OCI-M1 (cell line): Measurements from ENCODE around the gene DIP2A.
A peak's percentile ranks its signal among the peaks of the same experiment; 100 is the strongest.

ENCODE experiments used
- DNase-seq: peaks from one replicate; lab custom pipeline; 2025; lab: John Stamatoyannopoulos, UW

Gene DIP2A, protein sequence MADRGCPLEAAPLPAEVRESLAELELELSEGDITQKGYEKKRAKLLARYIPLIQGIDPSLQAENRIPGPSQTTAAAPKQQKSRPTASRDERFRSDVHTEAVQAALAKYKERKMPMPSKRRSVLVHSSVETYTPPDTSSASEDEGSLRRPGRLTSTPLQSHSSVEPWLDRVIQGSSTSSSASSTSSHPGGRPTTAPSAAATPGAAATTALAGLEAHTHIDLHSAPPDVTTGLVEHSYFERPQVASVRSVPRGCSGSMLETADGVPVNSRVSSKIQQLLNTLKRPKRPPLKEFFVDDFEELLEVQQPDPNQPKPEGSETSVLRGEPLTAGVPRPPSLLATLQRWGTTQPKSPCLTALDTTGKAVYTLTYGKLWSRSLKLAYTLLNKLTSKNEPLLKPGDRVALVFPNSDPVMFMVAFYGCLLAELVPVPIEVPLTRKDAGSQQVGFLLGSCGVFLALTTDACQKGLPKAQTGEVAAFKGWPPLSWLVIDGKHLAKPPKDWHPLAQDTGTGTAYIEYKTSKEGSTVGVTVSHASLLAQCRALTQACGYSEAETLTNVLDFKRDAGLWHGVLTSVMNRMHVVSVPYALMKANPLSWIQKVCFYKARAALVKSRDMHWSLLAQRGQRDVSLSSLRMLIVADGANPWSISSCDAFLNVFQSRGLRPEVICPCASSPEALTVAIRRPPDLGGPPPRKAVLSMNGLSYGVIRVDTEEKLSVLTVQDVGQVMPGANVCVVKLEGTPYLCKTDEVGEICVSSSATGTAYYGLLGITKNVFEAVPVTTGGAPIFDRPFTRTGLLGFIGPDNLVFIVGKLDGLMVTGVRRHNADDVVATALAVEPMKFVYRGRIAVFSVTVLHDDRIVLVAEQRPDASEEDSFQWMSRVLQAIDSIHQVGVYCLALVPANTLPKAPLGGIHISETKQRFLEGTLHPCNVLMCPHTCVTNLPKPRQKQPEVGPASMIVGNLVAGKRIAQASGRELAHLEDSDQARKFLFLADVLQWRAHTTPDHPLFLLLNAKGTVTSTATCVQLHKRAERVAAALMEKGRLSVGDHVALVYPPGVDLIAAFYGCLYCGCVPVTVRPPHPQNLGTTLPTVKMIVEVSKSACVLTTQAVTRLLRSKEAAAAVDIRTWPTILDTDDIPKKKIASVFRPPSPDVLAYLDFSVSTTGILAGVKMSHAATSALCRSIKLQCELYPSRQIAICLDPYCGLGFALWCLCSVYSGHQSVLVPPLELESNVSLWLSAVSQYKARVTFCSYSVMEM (N-terminal part only)

DNA sequence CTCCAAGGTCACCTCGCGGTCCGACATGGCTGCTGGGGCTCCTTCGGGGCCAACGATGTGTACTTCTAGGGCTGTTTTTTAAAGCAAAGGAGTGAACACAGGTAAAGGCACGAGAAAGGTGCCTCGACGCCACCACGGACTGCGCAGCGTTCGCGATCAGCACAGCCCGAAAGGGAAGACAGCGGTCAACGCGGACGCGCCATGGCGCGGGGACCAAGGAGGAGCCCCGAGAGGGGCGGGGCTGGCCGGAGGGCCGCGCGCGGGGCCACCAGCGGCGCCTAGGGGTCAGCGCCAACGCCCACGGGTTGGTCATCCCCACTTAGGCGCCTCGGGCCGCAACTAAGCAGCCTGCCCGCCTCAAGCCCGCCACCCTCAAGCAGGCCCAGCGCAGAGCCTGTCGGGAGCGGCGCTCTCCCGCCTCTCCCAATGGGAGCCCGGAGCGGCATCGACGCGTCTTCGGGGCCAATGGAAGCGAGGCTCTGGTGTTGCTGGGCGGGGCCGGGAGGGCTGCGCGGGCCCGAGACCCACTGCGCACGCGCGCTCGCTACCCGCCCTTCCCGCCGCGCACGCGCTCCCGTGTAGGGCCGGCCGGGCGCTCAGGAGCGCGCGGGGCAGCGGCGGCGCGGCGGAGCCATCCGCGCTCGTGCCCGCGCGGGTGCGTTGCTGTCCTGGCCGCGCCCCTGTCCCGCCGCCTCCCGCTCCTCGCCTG is at the start of gene DIP2A:
Gene DIP2A, plus strand, starts transcription at position 577 of the 709 bp plus-strand sequence. CDS start 241 bp downstream, outside the sequence.
- peak; percentile 100 for DNase-seq

DNA sequence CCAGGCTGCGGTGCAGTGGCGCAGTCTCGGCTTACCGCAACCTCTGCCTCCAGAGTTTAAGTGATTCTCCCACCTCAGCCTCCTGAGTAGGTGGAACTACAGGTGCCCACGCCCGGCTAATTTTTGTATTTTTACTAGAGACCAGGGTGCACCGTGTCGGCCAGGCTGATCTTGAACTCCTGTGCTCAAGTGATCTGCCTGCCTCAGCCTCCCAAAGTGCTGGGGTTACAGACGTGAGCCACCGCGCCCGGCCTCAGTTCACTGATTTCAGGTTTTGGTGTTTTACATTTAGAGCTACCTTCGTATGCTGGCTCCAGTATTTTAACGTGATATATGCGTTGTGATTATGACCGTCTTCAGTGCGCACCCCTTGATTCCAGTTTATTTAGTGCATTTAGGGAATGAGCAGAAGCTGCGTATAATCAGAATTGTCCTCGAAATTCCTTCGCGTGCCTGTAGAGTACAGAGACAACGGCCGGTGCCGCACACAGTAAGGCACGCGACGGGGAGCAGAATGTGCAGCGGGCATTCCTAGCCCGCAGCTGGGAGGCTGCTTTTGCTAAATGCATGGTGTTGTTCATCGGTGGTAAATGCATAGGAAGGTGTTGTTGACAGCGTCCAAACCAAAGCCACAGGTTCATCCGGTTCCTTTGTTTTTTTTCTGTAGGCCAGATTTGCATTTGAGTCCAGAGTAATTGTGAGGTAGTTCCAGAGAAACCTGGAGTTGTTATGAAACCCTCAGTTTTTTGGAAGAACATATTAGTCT is 48.9 kb upstream of the DIP2A start:
- DNase-seq: no peak

DNA sequence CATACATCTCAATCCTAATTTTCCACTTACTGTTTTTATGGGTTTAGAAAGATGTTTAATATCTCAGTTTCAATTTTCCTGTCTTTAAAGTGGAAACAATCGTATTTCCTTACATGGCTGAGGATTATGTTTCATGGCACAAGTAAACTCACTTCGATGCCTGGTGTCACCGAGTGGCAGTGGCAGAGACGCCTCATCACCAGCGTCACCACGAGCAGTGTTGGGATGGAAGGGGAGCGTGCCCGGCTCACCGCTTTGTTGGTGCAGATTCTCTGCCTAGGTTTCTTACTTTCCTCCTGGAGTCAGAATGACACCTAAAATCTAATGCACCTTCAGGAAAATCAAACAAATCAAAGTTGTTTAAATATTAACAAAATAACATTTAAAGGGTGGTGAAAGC is 48.2 kb upstream of the DIP2A start:
- no peak for DNase-seq

DNA sequence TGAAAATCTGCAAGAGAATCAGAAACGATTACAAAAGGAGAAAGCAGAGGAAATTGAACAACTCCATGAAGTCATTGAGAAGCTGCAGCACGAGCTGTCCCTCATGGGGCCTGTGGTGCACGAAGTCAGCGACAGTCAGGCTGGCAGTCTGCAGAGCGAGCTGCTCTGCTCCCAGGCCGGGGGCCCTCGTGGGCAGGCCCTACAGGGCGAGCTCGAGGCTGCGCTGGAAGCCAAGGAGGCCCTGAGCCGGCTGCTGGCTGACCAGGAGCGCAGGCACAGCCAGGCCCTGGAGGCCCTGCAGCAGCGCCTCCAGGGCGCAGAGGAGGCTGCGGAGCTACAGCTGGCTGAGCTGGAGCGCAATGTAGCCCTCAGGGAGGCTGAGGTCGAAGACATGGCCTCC is 47.5 kb upstream of the DIP2A start:
- no peak for DNase-seq

DNA sequence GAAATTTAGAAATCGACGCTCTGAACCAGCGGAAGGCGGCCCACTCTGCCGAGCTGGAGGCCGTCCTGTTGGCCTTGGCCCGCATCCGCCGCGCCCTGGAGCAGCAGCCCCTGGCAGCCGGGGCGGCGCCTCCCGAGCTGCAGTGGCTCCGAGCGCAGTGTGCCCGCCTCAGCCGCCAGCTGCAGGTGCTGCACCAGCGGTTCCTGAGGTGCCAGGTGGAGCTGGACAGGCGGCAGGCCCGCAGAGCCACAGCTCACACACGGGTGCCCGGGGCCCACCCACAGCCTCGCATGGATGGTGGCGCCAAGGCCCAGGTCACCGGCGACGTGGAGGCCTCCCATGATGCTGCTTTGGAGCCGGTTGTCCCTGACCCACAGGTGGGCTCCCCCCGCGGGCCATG is 47.0 kb upstream of the DIP2A start:
- no peak for DNase-seq

DNA sequence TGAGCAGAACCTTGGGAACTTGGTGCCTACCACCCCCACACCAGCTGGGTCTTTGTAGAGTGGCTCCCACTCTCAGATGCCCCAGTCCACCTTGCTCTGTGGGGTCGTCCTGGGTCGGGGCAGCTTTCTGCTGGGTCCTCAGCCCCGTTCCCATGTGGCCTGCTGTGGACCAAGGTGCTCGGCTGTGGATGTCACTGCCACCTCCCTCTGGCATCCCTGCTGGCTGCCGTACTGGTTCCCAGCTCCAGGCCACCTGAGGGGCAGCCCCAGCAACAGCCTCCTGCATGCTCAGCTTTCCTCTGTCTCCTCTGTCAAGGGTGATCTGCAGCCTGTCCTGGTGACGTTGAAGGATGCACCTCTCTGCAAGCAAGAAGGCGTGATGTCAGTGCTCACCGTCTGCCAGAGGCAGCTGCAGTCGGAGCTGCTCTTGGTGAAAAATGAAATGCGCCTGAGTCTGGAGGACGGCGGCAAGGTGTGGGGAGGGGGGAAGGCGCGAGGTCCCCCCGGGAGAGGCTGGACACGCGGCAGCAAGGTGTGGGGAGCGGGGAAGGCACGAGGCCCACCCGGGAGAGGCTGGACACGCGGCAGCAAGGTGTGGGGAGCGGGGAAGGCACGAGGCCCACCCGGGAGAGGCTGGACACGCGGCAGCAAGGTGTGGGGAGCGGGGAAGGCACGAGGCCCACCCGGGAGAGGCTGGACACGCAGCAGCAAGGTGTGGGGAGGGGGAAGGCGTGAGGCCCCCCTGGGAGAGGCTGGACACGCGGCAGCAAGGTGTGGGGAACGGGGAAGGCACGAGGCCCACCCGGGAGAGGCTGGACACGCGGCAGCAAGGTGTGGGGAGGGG is 45.9 kb upstream of the DIP2A start:
- no peak for DNase-seq

DNA sequence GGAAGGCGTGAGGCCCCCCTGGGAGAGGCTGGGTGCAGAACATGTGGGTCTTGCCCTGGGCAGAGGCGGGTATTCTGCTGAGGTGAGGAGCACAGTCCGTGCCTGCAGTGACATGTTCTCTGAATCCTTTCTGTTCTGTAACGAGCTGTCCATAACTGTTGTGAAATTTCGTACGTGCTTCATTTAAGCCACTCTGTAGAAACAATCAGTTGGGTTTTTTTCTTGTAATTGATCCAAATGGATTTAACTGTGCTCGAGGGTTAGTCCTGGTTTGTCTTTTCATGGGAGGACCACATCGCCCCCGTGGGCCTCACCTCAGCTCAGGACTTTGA is 45.4 kb upstream of the DIP2A start:
- DNase-seq: no peak

DNA sequence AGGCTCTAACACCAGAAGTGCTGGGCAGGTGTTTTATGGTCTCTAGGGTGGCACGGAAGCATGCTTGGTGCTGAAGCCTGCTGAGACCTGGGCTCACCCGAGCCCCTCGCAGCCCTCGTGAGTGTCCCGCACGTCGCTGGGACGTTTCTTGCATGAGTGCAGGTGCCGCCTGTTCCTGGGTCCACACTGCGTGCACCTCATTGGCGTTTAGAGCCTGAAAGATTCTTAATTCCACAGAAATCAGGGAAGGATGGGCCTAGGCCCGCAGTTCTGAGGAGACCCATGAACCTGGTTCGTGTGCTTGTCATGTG is 43.8 kb upstream of the DIP2A start:
- no peak for DNase-seq

DNA sequence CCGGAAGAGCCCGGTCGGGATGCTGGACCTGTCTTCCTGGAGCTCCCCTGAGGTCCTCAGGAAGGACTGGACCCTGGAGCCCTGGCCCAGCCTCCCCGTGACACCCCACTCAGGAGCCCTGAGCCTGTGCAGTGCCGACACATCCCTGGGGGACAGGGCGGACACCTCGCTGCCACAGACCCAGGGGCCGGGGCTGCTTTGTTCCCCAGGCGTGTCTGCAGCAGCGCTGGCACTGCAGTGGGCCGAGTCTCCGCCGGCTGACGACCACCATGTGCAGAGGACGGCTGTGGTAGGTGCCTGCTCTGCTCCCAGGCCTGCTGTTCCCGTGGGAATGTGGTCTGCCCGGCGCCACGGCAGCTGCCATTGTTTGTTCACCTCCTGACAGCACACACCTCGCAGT is 42.1 kb upstream of the DIP2A start:
- DNase-seq: no peak

DNA sequence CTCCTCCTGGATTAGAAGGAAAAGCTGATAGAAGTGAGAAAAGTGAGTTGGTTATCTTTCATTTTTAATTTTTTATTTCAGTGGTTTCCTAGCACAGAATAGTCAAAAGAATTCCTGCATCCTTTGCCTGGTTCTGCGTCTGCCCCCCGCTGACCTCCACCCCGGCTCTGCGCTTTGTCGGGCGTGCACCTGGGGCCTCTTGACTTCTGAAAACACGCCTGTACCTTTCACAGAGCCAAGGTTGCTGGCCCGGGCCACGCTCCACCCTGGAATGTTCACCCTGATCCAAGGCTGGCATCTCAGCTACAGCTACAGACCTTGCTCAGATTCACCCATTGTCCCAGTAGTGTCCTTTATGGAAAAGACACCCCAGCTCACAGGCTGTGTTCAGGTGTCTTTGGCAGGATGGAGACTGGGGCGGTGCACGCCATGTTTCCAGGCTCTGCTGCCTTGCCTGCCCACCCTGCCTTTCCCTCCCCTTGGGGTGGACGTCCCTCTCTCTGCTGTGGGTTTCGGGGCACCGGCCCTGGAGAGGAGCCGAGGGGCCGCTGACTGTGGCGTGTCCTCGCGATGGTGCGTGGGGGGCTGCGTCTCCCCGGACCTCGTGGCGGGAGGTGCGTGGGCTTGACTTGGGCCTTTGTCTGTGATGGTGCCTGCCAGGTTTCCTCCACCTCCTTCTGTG is 40.3 kb upstream of the DIP2A start:
- no peak for DNase-seq

DNA sequence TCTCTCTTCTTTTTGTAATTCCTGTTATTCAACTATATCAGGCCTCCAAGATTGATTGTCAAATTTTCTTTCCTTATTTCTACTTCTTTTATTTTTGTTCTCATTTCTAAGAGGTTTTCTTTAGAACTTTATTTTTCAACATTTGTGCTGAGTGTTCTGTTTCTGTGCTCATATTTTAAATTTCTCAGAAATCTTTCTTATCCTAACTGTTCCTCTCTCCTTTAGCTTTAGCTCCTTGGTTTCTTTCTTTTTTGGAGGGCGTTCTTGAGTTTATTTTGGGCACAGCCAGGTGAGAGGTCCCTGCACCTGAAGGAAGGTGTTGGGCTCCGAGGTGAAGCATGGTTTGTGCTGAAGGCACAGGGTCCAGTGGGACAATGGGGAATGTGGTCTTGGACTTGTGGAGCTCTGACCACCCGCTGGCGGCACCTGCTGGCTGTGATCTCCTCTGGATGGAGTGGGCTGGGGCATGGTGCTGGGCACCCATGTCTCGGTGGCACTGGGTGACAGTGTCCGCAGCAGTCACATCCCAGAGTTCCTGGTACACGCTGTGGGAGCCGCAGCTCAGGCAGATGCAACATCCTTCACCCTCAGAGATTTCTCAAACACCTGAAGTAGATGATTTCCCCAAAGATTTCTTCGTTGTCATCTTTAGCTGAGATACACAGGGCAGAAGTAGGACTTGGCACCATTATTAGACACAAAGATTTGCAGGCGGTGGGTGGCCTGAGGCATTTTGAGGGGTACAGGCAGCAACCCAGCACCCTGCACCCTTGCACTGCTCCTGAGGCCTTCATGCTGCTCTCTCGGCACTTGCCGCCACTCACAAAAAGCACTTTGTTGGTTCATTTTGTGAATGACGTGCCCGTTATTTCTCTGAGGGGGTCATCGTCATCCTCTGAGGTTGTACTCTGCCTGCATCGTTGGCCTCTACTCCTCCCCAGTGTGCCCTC is 38.2 kb upstream of the DIP2A start:
- DNase-seq: no peak

DNA sequence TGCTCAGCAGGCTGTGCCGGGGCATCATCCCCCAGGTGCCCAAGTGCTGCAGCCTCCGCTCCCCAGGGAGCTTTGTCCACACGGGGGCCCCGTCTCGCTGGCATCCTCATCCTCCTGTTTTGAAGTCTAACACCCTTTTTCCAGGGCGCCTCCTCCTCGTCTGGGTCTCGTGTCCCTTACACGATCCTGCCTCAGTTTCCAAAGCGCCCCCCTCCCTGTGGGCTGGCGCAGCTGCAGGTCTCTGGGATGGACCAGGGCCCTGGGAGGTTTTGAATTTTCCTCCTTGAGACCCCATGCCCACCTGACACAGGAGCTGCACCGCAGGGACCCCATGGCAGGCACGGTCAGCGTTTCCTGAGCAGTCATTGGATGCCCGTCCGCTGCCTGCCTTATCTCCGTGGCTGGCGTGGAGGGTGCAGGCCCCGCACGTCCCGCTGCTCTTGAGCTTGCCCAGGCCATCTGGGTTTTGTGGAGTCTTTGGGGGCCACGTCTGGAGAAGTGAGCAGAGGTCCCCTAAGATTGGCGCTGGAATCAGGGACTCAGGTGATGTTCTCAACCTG is 37.4 kb upstream of the DIP2A start:
- no peak for DNase-seq

DNA sequence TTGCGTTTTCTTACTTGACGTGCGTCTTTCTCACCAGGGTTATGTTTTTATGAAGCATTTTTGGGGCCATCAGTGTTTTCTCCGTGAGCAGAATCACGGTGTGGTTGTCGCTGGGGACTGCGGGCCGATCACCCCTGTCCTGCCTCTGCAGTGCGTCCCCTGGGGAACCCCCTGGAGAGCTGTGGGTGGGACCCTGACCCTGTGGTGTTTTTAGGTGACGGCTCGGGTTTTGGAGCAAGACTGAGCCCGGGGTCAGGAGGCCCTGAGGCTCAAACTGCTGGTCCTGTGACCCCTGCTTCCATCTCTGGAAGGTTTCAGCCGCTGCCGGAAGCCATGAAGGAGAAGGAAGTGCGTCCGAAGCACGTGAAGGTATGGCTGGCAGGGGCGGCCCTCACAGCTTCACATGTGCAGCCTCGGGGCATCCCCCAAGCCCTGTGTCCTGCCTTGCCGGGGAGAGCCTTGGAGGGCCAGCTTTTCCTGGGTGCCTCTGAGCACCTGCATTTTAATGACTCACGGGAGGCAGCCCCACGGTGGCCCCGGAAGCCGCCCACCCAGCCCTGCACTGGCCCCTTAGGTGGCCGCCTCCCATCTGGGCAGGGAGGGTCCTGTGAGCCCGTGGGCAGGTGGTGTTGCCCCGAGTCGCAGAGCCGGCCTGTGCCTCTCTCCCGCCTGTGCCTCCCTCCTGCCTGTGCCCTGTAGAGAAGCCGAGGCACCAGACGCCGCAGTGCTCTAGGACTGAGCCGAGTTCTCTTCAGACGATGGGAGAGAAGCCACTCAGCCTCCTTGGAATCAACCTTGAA is 36.7 kb upstream of the DIP2A start:
- DNase-seq: no peak

DNA sequence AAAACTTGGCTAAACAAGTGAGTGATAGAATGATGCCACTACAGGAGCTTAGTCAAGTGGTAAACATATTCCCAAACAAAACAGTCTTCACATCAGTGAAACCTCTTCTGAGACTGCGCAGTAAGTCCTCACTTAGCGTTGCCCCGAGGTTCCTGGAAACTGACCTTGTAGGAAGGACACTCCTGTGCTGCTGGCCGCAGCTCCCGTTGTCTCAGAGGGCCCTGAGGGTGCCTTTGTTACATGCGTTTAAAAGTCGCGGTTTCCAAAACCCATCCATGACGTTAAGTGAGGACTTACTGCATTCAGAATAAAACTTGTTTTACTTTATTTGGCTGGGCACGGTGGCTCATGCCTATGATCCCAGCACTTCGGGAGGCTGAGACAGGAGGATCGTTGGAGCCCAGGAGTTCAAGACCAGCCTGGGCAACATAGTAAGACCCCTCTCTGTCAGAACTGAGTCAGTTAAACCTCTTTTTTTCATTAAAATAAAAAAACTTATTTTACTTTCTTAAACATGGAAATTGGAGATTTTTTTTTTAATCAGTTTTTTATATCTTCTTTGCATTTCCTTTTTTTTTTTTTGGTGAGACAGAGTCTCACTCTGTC is 36.0 kb upstream of the DIP2A start:
- no peak for DNase-seq

DNA sequence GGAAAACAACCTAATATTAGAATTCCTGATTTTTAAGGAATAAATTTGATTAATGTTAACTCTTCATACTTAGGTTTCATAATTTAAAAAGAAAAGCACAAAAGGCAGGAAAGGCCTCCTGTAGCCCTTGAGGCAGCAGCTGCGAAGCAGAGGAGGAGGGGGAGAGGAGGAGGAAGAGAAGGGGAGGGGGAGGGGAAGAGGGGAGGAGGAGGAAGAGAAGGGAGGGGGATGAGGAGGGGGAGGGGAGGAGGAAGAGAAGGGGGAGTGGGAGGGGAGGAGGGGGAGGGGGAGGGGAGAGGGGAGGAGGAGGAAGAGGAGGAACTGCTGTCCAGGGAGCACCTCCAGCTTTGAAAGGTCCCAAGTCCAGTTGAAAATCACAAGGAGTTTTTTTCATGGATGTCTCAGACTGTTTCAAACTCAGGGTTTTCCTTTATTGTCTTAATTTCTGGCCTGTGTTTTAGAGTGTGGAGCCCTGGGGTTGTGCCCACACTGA is 35.1 kb upstream of the DIP2A start:
- DNase-seq: peak; percentile 13

DNA sequence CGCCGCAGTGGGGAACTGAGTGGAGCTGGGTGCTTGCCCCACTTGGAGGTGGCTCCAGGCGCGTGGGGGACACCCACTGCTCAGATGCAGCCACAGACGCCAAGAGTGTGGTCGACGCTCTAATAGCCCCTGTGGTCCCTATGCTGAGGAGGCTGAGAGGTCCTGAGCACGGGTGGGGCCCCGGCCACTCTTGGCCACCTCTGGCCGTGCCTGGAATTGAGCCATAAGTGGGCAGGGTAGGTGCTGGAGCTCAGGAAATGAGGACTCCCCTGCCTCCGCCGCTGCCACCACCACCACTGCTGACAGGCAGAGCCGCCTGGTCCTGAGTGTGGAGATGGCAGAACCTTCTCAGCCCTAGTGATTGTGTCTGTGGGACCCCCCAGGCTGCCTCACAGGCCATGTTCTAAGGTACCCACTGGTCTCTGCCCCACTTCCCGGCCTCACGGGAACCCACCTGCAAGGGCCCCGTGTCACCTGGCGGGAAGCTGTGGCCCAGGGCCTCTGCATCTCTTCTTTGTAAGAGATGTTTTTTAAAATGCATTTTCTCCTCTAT is 34.6 kb upstream of the DIP2A start:
- DNase-seq: no peak

DNA sequence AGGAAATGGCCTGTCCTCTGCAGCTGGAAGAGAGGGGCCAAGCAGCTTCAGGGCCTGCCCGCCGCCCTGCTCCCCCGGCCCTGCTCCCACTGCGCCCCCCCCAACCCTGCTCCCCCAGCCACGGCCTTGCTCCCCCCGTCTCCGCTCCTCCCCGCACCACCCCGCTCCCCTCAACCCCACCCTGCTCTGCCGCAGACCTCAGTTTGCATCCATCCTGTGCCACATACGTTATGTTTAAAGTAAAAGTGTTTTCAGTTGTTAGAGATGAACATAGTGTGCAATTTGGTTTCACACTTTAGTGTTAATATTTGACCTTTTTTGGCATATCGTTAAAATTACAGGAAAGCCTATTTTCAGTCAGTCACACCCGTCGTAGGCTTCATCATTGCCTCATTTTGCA is 34.1 kb upstream of the DIP2A start:
- no peak for DNase-seq
